MV-4-11 (cell line): ENCODE data around the gene RNF130.

Experiments
- DNase-seq: peaks from one replicate; lab custom pipeline; 2025; lab: John Stamatoyannopoulos, UW

The RNF130 gene

DNA sequence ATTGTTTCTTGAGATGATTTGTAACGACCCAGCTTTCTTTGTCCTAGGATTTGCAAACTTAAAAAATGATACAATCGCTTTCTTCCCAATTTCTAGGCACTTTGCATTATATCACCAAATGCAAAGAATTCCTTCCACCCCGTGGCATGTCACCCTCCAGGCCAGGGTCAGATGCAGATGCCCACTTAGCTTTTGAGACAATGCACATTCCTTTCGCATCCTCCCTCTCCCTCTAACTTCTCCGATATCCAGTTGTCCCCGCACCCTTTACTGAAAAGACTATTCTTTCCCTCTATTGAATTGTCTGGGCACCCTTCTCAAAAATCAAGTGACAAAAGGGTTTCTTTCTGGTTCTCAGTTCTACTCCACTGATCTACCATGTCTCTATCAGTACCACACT, 17.3 kb downstream of the RNF130 start:
- no peak for DNase-seq

DNA sequence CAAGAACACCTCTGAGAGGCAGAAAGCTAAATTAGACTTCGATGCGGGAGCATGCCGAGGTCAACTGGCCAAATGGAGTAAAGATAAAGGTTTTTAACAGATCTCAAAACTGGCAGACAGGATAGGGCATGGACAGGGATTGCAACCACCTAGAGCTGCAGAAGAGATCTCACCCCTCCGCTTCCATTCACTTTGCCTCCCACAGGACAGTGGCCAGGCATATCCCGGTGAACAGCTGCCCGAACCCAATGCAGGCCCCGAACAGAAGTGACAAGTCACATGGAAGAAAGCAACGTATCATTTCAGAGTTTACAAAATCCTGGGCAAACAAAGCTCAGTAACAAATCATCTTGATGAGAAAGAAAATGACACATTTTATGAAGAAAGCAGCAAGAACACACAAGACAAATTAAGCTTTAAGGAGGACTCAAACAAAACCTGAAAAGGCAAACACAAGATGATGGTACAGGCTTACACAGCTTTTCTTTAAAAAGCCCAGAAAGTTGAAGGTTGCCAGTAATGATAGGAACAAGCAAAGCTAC, 18.4 kb downstream of the RNF130 start:
- no peak for DNase-seq

DNA sequence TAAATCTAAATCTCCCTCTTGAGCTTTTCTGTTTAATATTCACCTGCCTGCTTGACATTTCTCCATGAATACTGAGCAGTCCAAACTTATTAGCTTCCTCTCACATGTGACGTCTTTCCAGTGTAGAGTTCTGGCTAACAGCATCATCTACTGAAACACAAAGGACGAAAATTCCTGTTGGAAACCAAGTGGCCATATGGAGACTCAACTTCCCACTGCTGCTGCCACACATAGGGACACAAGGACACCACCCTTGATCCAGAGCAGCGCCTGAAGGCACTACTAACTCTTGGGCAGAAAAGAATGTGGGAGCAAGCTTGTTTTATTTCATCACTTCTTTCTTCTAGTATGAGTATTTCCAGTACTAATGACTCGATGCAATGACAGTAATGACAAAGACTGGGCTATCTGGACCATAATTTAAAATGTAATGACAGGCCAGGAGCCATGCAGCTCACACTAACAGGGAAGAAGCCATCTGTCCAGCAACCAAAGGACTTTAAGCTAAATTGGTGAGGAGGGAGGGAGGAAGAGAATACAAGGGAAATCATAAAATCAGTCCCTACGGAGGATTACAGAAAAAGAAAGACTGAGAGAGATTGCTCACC, 19.2 kb downstream of the RNF130 start:
- no peak for DNase-seq

DNA sequence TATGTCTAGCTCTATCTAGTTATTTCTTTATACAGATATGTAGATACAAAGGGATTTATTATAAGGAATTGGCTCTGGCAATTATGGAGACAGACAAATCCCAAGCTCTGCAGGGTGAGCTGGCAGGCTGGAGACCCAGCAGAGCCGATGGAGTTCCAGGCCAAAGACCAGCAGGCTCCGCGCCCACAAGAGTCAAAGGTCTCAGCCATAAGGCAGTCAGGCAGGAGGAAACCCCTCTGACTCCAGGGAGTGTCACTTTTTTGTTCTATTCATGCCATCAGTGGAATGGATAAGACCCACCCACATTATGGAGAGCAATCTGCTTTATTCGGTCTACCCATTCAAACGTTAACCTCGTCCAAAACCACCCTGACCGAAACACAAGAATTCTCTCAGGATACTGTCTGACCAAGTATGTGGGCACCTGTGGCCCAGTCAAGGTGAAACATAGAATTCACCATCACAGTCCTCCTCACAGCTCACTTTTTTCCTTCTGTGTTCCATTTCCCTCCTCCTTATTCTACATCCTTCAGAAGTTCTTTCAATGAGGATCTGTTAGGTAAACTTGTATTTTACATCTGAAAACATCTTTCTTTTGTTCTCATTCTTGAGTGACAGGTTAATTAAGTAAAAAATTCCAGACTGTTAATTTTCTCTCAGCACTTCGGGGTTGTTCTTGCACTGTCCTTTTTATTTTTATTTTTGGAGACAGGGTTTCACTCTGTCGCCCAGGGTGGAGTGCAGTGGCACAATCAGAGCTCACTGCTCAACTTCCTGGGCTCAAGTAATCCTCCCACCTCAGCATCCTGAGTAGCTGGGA, 21.2 kb downstream of the RNF130 start:
- DNase-seq = no peak

DNA sequence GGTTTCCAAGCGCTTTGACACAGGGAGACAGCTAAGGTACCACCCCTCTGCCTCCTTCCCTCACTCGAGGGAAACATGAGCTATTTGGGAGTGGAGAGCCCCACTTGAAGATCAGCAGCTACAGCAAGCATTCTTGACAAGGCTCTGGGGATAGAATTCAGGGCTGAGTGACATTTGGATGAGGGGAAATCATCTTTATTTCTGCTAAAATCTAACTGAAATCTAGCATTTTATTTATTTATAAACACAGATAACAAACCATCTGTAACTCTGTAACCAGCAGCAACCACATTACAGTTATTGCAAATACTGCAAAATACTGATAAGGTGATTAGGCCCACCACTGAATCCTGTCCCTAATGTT, 22.4 kb downstream of the RNF130 start:
- no peak for DNase-seq

DNA sequence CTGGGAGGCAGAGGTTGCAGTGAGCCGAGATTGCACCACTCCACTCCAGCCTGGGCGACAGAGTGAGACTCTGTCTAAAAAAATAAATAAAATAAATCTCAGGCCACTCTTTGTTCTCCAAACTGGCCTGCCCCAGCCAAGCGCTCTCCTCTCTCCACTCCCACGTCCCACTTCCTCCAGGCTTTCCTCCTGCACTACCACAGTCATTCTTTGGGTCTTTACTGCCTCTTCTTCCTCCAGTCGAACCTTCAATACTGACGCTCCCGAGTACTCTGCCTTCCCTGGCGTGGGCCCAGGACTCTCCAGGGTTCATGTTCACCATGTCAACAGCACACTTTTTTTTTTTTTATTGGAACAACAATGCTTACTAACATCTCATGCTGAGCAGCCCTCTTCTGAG, 23.9 kb downstream of the RNF130 start:
- DNase-seq = no peak

DNA sequence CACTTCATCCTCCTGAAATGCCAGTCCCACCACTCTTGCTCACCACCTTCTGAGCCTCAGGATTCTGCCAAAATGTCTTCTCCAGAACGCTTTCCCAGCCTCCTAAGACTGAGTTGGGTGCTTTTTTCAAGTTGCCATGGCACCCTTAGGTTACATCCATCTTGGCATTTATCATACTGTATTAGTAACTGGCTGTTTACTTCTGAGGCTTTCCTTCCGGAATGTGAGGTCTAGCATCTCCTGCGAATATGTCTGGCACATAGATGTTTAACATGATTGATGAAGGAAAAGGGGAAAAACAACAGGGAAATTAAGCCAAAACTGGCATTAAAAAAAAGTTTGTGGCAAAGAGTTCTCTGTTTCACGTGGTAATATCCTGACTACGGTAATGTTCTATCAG, 24.9 kb downstream of the RNF130 start:
- DNase-seq = no peak

DNA sequence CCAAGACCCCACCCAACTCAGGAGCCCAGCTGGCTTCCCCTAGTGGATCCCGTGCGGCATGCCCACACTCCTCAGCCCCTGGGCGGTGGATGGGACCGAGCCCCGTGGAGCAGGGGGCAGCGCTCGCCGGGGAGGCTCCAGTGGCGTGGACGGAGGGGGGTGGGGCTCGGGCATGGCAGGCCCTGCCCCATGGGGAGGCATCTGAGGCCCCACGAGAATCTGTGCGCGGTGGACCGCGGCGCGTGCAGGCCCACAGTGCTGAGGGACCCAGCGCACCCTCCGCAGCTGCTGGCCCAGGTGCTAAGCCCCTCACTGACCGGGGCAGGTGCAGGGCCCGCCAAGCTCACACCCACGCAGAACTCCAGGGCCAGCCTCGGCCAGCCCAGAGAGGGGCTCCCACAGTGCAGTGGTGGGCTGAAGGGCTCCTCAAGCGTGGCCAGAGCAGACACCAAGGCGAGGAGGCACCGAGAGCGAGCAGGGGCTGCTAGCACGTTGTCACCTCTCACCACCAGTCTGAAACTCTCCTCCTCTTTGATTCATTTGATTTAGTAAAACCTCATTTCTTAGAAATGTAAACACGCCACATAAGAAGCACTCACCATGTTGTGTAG, 25.6 kb downstream of the RNF130 start:
- DNase-seq = no peak

DNA sequence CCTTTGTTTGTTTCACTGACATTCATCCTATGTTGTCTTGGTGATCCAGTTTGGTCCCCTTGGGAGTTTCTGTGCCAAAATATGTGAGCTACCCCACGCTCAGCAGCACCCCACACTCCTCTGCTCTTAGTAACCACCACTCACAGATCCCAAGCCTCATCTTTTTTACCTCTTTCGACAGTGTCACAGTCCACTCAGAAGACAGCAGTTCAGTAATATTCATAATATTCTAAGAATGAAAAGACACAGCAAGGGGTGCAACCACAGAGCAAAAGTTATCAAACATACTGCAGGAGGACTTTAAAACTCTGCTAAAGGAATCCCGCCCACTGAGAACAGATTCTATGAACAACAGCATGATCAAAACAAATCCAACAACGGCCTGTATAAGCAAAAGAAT, 28.2 kb downstream of the RNF130 start:
- DNase-seq = no peak

DNA sequence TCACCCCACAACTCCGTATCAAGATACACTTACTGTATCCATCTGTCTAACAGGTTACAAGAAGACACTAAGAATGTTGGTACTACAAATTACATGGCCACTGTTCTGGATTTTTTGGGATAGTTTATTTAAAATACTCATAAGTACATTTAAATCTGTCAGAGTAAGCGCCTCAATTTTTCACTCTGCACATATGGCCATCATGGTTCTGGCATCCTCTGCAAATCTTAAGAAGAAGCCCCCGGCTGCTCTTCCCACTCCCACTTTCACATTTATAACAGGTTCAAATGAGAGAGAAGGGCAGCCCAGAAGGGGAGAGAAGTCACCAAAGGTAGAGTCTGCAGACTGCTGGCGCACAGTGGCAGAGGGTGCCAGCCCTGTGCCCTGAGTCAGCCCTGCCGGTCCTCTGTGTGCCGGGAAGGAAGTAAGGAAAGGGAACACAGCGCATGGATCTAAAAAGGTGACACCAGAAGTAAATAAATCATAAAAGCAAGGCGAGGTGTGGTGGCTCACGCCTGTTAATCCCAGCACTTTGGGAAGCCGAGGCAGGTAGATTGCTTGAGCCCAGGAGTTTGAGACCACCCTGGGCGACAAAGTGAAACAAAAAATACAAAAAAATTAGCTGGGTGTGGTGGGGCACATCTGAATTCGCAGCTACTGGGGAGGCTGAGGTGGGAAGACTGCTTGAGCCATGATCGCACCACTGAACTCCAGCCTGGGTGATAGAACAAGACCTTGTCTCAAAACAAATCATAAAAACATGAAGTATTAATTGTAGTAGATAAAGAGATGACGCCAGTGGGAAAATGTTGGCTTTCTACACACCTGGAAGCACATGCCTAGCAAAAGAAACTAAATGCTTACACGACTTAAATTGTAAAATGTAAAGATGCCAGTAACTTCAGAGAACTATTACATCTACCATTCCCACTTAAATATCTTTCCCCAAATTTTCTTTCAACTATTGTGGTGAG, 30.0 kb downstream of the RNF130 start:
- DNase-seq = no peak

DNA sequence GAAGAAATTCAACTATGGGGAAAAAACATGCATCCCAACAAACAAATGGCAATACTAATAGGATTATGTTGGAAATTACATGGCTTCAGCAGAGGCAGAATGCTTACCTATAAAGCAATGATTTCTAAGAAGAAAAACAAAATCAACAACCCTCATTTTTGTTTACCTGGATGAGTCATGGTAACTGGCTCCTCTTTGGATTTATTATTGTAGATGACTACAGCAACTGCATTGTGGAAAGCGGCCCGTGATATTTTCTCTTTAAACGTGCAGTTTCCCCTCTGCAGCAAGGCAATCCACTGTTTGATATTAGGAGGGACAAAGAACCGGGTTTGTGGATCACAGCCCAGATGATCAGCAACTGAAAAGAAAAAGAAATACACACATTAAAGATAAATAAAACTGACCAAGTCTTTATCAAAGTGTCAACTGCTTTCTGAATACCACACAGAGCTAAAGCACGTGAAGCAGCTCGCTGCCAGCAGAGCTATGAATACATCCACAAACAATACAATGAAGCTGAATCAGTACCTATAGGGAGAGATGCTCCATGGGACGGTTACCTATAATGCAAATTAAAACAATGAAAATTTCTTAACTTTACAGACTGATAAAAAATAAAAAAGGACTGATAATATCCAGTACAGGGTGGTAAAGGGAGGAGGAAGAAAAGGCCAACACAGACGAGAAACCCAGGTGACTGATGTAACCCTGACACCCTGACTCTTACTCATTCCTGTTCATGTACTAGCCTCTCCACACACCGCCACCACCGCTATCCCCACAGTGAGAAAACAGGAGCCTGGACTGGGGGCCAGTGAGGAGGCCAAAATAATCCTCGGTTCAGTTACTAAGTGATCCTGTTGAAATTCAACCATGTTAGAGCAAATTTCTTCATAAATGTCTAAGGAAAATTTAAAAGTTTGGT, 31.0 kb downstream of the RNF130 start:
- DNase-seq = no peak

DNA sequence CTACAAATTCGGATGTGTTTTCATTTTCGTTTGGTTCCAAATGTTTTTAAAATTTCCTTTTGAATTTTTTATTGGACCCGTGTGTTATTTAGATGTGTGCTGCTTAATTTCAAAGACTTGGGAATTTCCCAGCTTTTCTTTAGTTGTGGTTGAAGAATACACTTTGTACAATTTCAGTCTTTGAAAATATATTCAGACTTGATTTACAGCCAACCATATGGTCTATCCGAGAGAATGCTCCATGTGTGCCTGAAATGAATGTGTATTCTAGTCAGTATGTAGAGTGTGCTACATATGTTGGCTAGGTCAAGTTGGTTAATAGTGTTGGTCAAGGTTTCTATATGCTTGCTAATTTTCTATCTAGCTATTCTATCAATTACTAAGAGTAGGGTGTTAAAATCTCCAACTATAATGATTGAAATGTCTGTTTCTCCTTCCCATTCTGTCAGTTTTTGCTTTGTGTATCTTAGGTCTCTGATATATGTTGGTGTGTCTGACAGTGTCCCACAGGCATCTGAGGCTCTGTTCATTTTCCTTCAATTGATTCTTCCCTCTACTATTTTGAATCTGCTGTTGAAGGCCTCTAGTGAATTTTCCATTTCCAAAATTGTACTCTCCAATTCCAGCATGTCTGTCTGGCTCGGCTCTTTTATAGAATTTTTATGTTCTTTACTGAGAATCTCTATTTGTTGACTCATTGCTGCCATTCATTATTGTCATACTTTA, 36.2 kb downstream of the RNF130 start:
- DNase-seq = no peak

DNA sequence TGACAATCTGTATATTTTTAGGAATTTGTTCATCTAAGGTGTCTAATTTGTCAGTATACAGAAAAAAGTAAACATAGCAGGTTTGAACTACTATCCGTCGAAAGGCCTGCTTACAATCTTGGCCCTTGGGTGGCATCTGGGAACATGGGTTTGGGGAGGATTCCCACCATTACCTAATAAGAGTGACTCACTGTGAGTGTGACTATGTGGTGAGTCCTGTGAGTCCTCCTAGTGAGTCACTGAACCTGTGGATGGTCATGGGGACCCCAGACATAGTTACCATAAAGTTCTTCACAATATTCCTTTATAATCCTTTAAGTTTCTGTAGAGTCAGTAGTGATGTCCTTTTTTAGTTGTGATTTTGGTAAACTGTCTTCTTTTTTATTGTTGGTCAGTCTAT, 37.0 kb downstream of the RNF130 start:
- peak; percentile 38 for DNase-seq

DNA sequence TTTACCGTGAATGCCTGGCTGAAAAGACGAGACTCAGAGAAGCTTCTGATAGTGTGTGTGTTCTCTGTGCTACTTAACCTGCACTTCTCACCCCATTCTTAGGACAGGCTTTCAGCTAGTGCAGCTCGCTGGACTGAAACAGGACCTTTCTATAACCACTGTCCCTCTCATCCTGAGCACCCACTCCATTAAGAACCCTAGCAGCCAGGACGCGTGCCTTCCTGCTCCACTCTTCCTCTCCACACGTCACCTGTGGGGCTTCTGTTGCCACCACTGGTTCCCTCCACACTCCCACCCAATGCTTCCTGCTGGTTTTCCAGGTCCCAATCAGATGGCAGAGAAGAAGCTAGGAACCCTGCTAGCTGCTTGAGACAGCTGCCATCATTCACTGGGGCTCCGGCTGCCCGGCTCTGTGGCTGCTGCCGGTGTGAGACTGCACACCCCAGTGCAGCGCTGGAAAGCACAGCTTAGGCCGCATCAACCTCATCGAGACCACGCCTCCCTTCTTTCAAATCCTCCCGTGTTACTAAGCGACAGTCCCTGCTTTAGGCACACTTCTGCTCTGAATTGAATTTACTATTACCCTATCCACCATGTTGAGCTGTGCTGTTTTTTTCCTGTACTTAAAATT, 44.0 kb downstream of the RNF130 start:
- no peak for DNase-seq

DNA sequence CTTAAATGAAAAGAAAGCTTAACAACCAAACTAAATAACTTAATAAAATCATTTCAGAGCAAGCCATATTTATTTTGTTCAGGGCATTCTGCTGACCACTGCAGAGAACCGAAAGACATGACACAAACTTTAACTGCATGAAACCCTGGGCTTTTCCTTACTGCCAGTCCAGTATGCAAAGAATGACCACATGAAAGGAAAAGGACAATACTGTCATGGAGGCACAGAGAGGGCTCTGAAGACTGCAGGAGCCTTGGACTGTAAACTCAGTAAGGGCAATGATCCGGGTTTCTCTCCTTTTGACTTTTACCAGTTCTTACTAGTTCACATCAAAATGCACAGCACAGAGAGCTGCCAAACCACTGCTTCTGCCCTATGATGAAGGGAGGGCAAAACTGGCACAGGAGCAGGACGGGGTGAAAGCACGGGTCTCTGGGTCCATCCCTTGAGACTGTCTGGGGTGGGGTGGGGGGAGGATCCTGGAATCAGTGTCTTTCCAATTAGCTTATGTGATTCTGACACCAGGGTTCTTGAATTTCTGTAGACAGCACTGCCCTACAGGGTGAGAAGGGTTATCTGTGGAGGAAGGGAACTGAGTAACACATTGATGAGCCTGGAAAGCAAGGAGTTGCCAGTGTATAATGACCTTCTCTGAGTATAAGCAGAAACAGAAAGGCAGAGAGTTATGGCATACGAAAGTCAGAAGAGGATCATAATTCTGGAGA, 44.7 kb downstream of the RNF130 start:
- no peak for DNase-seq

DNA sequence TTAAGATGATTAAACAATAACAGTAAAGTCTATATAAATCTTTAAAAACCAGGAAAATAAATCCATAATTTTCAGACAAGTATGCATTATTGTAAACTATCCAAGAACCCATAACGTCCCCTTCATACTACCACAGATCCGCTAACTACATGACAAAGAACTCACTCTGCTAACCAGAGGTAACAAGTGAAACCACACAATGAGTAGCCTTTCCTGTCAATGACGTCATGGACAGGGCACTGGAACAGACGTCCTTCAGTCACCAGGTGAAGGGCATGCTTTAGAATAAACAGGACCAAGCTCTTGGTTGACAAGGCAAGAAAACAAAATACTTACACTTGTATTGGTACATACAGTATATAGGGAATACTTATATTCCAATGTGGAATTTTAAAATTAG, 45.2 kb downstream of the RNF130 start:
- no peak for DNase-seq

DNA sequence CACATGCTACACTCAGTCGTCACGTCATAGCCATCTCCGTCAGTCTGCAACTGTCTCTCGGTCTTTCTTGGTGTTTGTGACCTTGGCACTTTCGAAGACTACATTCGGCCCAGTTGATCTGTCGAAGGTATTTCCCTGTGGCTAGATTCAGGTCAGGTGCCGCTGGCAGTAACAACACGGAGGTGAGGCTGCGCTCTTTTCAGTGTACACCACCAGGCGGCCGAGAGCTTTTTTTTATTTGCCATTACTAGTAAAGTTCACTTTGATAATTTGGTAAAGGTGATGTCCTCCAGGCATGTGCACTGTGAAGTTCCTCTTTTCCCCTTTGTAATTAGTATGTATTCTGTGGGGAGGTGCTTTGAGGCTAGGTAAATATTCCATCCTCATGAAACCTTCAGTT, 49.7 kb downstream of the RNF130 start:
- DNase-seq = no peak

DNA sequence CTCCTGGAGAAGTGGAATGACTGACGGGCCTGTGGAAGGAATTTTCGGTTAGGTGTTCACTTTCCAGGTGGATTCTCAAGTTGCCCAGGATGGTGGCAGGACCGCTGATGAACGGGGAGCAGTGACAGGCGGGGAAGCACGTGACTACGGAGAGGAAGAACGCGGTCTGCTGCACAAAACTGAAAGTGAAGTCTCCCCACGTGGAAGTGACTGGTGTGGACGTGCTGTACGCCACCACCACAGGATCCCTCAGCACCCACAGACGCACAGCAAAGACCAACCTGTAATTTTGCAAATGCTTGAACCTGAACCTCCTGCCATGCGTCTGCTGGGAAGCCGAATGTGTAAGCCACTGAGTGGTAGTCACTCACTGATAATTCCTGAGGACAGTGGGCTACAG, 51.4 kb downstream of the RNF130 start:
- DNase-seq = no peak
